Measurements from ENCODE around the gene UBE2D4.
"Not testable (repeated sequence)": the region's sequence is repeated elsewhere in the genome, so short reads cannot be mapped to it uniquely, and the experiment has no call there.

Gene UBE2D4

GRCh38 chr7:43891069-43891955, 34.9 kb upstream of the UBE2D4 start:
- Histone ChIP-seq H3K36me3 (peaks cover 2% of the 10 kb centered on the region), H3K27me3 (ENCODE audit: insufficient read depth, low read depth, severe bottlenecking) (no peaks in the 10 kb centered on the region), H3K27ac (peak overlapping the region; percentile 60), H3K4me3 (ENCODE audit: low read depth, low read length) (no peak overlapping the region), H3K9me3 (ENCODE audit: severe bottlenecking) (no peaks in the 10 kb centered on the region)
- no peak for DNase-seq
- TF ChIP-seq CTCF (IDR thresholded peaks at IDR 0.05; ENCODE audit: low read depth, low read length), result no peak

GRCh38 chr7:43895847-43896415, 30.3 kb upstream of the UBE2D4 start:
- Histone ChIP-seq H3K27me3 (ENCODE audit: insufficient read depth, low read depth, severe bottlenecking) (no peaks in the 10 kb centered on the region), H3K36me3 (no peaks in the 10 kb centered on the region; the same call in 1 of the 2 replicates), H3K9me3 (ENCODE audit: severe bottlenecking) (no peaks in the 10 kb centered on the region), H3K4me3 (ENCODE audit: low read depth, low read length) (no peak overlapping the region), H3K27ac (no peak overlapping the region)
- no peak for TF ChIP-seq CTCF (IDR thresholded peaks at IDR 0.05; ENCODE audit: low read depth, low read length)
- DNase-seq, result no peak

- H3K27ac ChIP-seq; H3K27me3 ChIP-seq (ENCODE audit: insufficient read depth, low read depth, severe bottlenecking); DNase-seq; H3K36me3 ChIP-seq; H3K4me3 ChIP-seq (ENCODE audit: low read depth, low read length); H3K9me3 ChIP-seq (ENCODE audit: severe bottlenecking): not testable (repeated sequence)
Measured at GRCh38 chr7:43898571-43898970, 27.7 kb upstream of the UBE2D4 start.

DNA sequence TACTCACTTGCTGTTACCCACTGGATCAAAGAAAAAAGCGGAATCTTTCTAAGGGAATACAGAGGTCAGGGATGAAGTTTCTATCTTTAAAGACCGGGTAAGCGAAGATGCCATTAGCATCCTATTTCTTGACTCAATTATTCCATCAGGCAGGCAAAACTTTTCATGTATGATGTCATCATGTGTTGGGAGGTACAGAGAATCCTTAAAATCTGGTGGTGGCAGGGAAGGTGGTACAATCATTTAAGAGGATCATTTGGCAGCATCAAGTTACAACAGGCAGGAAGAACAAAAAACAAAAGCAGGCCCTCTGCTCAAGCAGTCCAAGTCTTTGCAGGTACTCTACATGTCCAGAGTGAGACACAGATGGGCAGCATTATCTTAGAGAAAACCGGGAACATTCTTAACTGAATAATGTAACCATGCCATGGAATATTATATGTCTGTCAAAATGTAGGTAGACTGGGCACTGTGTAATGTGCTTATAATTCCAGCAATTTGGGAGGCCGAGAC, 23.6 kb upstream of the UBE2D4 start:
- Histone ChIP-seq H3K27me3 (ENCODE audit: insufficient read depth, low read depth, severe bottlenecking) (no peaks in the 10 kb centered on the region), H3K36me3 (no peaks in the 10 kb centered on the region; the same call in none of the 2 replicates), H3K4me3 (ENCODE audit: low read depth, low read length) (no peak overlapping the region), H3K27ac (no peak overlapping the region), H3K9me3 (ENCODE audit: severe bottlenecking) (no peaks in the 10 kb centered on the region)
- no peak for DNase-seq
- TF ChIP-seq CTCF (IDR thresholded peaks at IDR 0.05; ENCODE audit: low read depth, low read length), result no peak

DNA sequence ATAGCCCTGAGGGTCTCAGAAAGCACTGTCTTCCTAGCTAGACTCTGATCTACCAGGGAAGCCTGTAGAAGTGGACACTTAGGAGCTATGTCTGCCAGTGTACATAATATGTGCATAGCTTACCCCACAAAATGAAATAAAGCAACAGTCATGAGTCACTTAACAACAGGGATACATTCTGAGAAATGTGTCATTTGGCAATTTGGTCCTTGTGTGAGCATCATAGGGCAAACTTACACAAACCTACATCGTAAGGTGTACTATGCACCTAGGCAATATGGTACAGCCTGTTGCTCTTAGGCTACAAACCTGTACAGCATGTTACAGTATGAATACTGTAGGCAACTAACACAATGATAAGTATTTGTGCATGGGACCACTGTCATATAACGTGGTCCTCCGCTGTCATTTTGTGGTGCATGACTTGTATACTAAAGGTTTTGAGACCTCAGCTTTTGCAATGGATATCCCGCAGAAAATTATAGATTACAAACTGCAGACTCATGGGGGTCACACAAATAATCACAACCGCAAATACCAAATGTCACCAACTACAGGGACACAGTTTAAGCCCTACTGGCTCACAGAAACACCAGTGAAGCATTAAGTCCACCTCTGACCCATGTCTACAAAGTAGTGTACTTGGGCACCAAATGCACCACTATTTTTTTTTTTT, 21.6 kb upstream of the UBE2D4 start:
- Histone ChIP-seq H3K4me3 (ENCODE audit: low read depth, low read length) (no peak overlapping the region), H3K36me3 (no peaks in the 10 kb centered on the region; the same call in none of the 2 replicates), H3K9me3 (ENCODE audit: severe bottlenecking) (no peaks in the 10 kb centered on the region), H3K27ac (no peak overlapping the region), H3K27me3 (ENCODE audit: insufficient read depth, low read depth, severe bottlenecking) (no peaks in the 10 kb centered on the region)
- DNase-seq, result no peak
- no peak for TF ChIP-seq CTCF (IDR thresholded peaks at IDR 0.05; ENCODE audit: low read depth, low read length)
